Non-pigmented ciliary epithelial cell (primary cell): Measurements from ENCODE around the gene RTEL1.
"Not testable (repeated sequence)": the region's sequence is repeated elsewhere in the genome, so short reads cannot be mapped to it uniquely, and the experiment has no call there.

Source experiments
- DNase-seq: peaks from one replicate; pipeline ENCODE4 v3.0.0-alpha.2; 2010; ENCODE audit warnings: low read depth

The RTEL1 gene

GRCh38 chr20:63627129-63627750 is 30.9 kb upstream of the RTEL1 start:
- DNase-seq, result peak; percentile 53

GRCh38 chr20:63627751-63628245 is 30.3 kb upstream of the RTEL1 start:
- no peak for DNase-seq

- no peak for DNase-seq
These were observed 29.7 kb upstream of the RTEL1 start for GRCh38 chr20:63628246-63628975.

- DNase-seq, result not testable (repeated sequence)
These were observed 27.2 kb upstream of the RTEL1 start for GRCh38 chr20:63630956-63631355.

GRCh38 chr20:63631426-63631825 is 26.7 kb upstream of the RTEL1 start:
- not testable (repeated sequence) for DNase-seq

GRCh38 chr20:63633732-63634131 is 24.4 kb upstream of the RTEL1 start:
- no peak for DNase-seq

GRCh38 chr20:63635431-63636141 is 22.5 kb upstream of the RTEL1 start:
- DNase-seq, result no peak

- DNase-seq, result no peak
These were observed 21.1 kb upstream of the RTEL1 start for GRCh38 chr20:63636752-63637628.

GRCh38 chr20:63639093-63639975 is 18.8 kb upstream of the RTEL1 start:
- DNase-seq, result no peak

GRCh38 chr20:63640086-63640485 is 18.0 kb upstream of the RTEL1 start:
- no peak for DNase-seq

GRCh38 chr20:63640686-63641085 is 17.4 kb upstream of the RTEL1 start:
- not testable (repeated sequence) for DNase-seq

- no peak for DNase-seq
These were observed 16.8 kb upstream of the RTEL1 start for GRCh38 chr20:63641146-63641791.

GRCh38 chr20:63641792-63642523 is 16.2 kb upstream of the RTEL1 start:
- no peak for DNase-seq

- no peak for DNase-seq
These were observed 15.4 kb upstream of the RTEL1 start for GRCh38 chr20:63642527-63643247.

GRCh38 chr20:63643499-63643898 is 14.6 kb upstream of the RTEL1 start:
- DNase-seq, result no peak

GRCh38 chr20:63643946-63644345 is 14.2 kb upstream of the RTEL1 start:
- no peak for DNase-seq

- no peak for DNase-seq
These were observed 12.9 kb upstream of the RTEL1 start for GRCh38 chr20:63645218-63645617.

GRCh38 chr20:63648190-63648589 is 9.9 kb upstream of the RTEL1 start:
- no peak for DNase-seq
